Measurements from ENCODE around the gene SHH. TPM values are rescaled to one million over a fixed set of nuclear protein-coding genes. Genes with fewer than 3 reads are reported as not detected.

The SHH gene
- polyA plus RNA-seq, 1 donor (not counting 4 experiments of a cell fraction or from before 2014, with no cell fraction given) = not detected

DNA sequence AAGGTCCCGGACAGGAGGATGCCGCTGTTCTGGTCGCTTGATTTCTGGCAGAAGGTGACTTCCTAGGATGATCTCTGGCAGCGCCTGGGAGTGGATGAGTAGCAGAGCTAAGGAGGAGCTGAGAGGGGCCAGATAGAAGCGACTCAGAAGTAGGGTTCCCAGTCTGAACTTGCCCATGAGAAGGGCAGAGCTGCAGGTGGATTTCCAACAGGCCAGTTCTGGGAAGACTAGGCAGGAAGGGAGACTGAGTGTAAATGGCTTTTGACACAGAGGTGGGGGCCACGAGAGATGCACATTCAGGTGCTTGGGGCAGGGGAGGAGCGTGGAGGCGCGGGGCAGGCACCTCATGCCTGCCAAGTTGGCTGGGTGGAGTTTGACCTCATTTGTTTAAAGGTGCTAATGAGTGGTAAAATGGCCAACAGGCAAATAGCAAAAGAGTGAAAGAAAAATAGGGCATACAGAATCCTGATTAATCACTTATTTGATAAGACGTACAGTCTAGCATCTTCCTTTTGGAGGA is 58.8 kb downstream of the SHH start:
- dilution Hi-C loops (cut with MboI; ENCODE audit: extremely low pct_ligation_motif_present, low sequenced_read_pairs) = no loop called here
- Histone ChIP-seq H3K79me2 (ENCODE audit: control insufficient read depth, insufficient read depth, low read length) (peaks cover 72% of the 10 kb centered on the region), H3K27ac (ENCODE audit: control insufficient read depth, insufficient read depth, low read length) (no peak overlapping the region), H3K4me1 (ENCODE audit: control insufficient read depth, extremely low read depth, insufficient read depth, low read length) (peaks cover 15% of the 10 kb centered on the region), H3K27me3 (ENCODE audit: control insufficient read depth, extremely low read depth, insufficient read depth, low read length) (no peaks in the 10 kb centered on the region), H3K9ac (ENCODE audit: control insufficient read depth, extremely low read depth, insufficient read depth, low read length) (no peak overlapping the region), H3K36me3 (ENCODE audit: control insufficient read depth in 2 of 2, extremely low read depth in 1 of 2, insufficient read depth in 2 of 2, low read length in 2 of 2) (peaks cover 0 to 3% of the 10 kb centered on the region in 2 experiments), H3K4me2 (ENCODE audit: control insufficient read depth, extremely low read depth, insufficient read depth, low read depth, low read length) (peak overlapping the region; percentile 31), H4K20me1 (ENCODE audit: control insufficient read depth, extremely low read depth, insufficient read depth, low read length) (peaks cover 16% of the 10 kb centered on the region), H3K4me3 (ENCODE audit: control insufficient read depth in 2 of 3, extremely low read depth in 1 of 3, insufficient read depth in 2 of 3, low read depth in 1 of 3, low read length in 3 of 3) (no peak overlapping the region), H3K9me1 (ENCODE audit: control insufficient read depth, extremely low read depth, insufficient read depth, low read length) (peaks cover 3% of the 10 kb centered on the region), H2AFZ (ENCODE audit: control insufficient read depth, low read length) (no peak overlapping the region), H3K9me3 (ENCODE audit: control insufficient read depth, low read depth, low read length) (no peaks in the 10 kb centered on the region)
- no peak for DNase-seq (ENCODE audit: low read depth, low spot score)
- TF ChIP-seq, protein P1, sequence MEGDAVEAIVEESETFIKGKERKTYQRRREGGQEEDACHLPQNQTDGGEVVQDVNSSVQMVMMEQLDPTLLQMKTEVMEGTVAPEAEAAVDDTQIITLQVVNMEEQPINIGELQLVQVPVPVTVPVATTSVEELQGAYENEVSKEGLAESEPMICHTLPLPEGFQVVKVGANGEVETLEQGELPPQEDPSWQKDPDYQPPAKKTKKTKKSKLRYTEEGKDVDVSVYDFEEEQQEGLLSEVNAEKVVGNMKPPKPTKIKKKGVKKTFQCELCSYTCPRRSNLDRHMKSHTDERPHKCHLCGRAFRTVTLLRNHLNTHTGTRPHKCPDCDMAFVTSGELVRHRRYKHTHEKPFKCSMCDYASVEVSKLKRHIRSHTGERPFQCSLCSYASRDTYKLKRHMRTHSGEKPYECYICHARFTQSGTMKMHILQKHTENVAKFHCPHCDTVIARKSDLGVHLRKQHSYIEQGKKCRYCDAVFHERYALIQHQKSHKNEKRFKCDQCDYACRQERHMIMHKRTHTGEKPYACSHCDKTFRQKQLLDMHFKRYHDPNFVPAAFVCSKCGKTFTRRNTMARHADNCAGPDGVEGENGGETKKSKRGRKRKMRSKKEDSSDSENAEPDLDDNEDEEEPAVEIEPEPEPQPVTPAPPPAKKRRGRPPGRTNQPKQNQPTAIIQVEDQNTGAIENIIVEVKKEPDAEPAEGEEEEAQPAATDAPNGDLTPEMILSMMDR (optimal IDR thresholded peaks at IDR 0.05 in 1 of 3, IDR thresholded peaks at IDR 0.05 in 1 of 3, conservative IDR thresholded peaks at IDR 0.05 in 1 of 3; ENCODE audit: extremely low read depth in 1 of 3, insufficient read depth in 2 of 3, low read length in 3 of 3) = no peak
- no peak for TF ChIP-seq EZH2 (IDR thresholded peaks at IDR 0.05; ENCODE audit: low read length)
- FAIRE-seq = no peak

DNA sequence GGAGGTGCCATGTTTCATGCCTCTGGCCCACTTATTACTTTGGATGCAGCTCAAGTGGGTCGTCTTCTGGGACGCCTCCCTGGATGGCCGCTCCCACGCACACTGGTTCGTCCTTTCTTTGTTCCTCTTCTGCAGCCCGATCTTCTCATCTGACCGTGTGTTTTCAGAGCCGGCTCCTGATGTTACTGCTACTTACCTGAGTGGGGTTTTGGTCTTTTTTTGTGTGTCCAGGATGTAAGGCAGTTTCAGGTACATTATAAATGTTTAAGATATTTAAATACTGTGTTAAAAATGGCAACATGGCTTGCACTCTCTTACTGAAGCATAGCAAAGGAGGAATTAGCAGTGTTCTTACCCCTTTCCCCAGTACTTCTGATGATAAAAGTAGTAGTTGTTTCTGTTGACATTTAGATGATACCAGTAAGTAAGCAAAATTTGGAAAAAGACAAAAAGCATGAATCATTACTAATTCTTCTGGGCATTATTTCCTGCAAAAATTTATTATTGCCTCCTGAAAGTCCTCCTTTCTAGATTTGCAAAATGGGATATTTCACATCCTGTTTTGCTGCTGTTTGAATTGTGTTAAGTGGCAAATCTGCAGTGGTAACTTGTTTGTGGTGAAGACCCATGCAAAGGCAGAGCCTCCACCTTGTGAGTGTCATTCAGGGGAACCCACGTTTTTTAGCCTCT is 59.4 kb downstream of the SHH start:
- H3K9ac ChIP-seq (ENCODE audit: control insufficient read depth, extremely low read depth, insufficient read depth, low read length) = no peak overlapping the region
- H3K36me3 ChIP-seq (ENCODE audit: control insufficient read depth in 2 of 2, extremely low read depth in 1 of 2, insufficient read depth in 2 of 2, low read length in 2 of 2) = peaks cover 0 to 3% of the 10 kb centered on the region in 2 experiments
- H2AFZ ChIP-seq (ENCODE audit: control insufficient read depth, low read length) = no peak overlapping the region
- DNase-seq (ENCODE audit: low read depth, low spot score) = no peak
- peaks cover 3% of the 10 kb centered on the region for H3K9me1 ChIP-seq (ENCODE audit: control insufficient read depth, extremely low read depth, insufficient read depth, low read length)
- H3K27ac ChIP-seq (ENCODE audit: control insufficient read depth, insufficient read depth, low read length) = no peak overlapping the region
- no peaks in the 10 kb centered on the region for H3K9me3 ChIP-seq (ENCODE audit: control insufficient read depth, low read depth, low read length)
- no peak for TF ChIP-seq EZH2 (IDR thresholded peaks at IDR 0.05; ENCODE audit: low read length)
- TF ChIP-seq, protein P1 (optimal IDR thresholded peaks at IDR 0.05 in 1 of 3, IDR thresholded peaks at IDR 0.05 in 1 of 3, conservative IDR thresholded peaks at IDR 0.05 in 1 of 3; ENCODE audit: extremely low read depth in 1 of 3, insufficient read depth in 2 of 3, low read length in 3 of 3) = no peak
- H3K27me3 ChIP-seq (ENCODE audit: control insufficient read depth, extremely low read depth, insufficient read depth, low read length) = no peaks in the 10 kb centered on the region
- dilution Hi-C loops (cut with MboI; ENCODE audit: extremely low pct_ligation_motif_present, low sequenced_read_pairs) = no loop called here
- peaks cover 70% of the 10 kb centered on the region for H3K79me2 ChIP-seq (ENCODE audit: control insufficient read depth, insufficient read depth, low read length)
- H3K4me2 ChIP-seq (ENCODE audit: control insufficient read depth, extremely low read depth, insufficient read depth, low read depth, low read length) = peak overlapping the region; percentile 31
- peaks cover 15% of the 10 kb centered on the region for H3K4me1 ChIP-seq (ENCODE audit: control insufficient read depth, extremely low read depth, insufficient read depth, low read length)
- H4K20me1 ChIP-seq (ENCODE audit: control insufficient read depth, extremely low read depth, insufficient read depth, low read length) = peaks cover 16% of the 10 kb centered on the region
- no peak overlapping the region for H3K4me3 ChIP-seq (ENCODE audit: control insufficient read depth in 2 of 3, extremely low read depth in 1 of 3, insufficient read depth in 2 of 3, low read depth in 1 of 3, low read length in 3 of 3)
- no peak for FAIRE-seq
